Pancreas (tissue), 10 donors: ENCODE data around the gene FGF12. TPM values are rescaled to one million over a fixed set of nuclear protein-coding genes. Genes with fewer than 3 reads are reported as not detected.

ENCODE experiments used
- ATAC-seq, 4 donors: fragments of 200-7000 bp; cut with Tn5 transposase; one replicate each; pipeline versions ENCODE4 v1.8.0 to v1.9.1; 2020; ENCODE audit warnings: mild to moderate bottlenecking in 4 of 4, moderate library complexity in 4 of 4
- DNase-seq, 6 donors: peaks; one replicate each; pipeline ENCODE4 v3.0.0-alpha.2; 2020
- FAIRE-seq: peaks from 2 replicates; lab custom pipeline; 2012; peaks lifted over from hg19 to GRCh38; lab: Jason Lieb, UNC
- H3K27ac ChIP-seq, 4 donors: fragments of 200-600 bp; sonication (generic); 1 replicate in 3 of 4; 2 replicates in 1 of 4; pipeline versions ENCODE4 v1.5.0 to v1.8.0; 2020
- H3K27me3 ChIP-seq, 4 donors: fragments of 200-600 bp; one replicate each; pipeline ENCODE4 v1.8.0; 2021
- H3K36me3 ChIP-seq, 3 donors: fragments of 200-600 bp; sonication (generic) in 1 of 3; one replicate each; pipeline versions ENCODE4 v1.5.0 to v1.8.0; 2020 to 2021
- H3K4me1 ChIP-seq, 3 donors: fragments of 200-600 bp; one replicate each; pipeline ENCODE4 v1.8.0; 2021
- H3K4me3 ChIP-seq, 4 donors: fragments of 200-600 bp; sonication (generic) in 2 of 4; one replicate each; pipeline versions ENCODE4 v1.5.0 to v1.8.0; 2020 to 2021
- H3K9me3 ChIP-seq, 4 donors: fragments of 200-600 bp; one replicate each; pipeline ENCODE4 v1.8.0; 2021
- CTCF ChIP-seq, 4 donors: fragments of 200-600 bp; sonication (generic) in 3 of 4; IDR thresholded peaks; one replicate each; pipeline versions ENCODE4 v1.5.0 to v1.8.0; 2021; ENCODE audit warnings: antibody characterized with exemption in 4 of 4
- WGBS, 2 donors: extraction: QIAGEN DNeasy Blood & Tissue Kit; methylation state at CpG; one replicate each; pipeline ENCODE4 v1.1.7; 2013; 5-methylcytosine and 5-hydroxymethylcytosine counted together
- intact Hi-C, 3 donors: fragments of 100-400 bp; cut with DNase I; formaldehyde crosslinking; loops; one replicate each; pipeline versions ENCODE4 v1.11.1 to v1.14.2; 2022
- polyA plus RNA-seq, 2 donors: library from polyadenylated mRNA; stranded (reverse); fragments of 200-250 nt; gene quantifications; one replicate each; pipeline ENCODE4 v1.2.3, GENCODE V29; 2013
- total RNA-seq, 6 donors: library from RNA; stranded (reverse); fragmentation: NEBNext Ultra II Directional in 4 of 6; extraction: Animal tissue kit (Norgen Biotek cat#: 25700) in 4 of 6; gene quantifications; one replicate each; pipeline versions ENCODE4 v1.2.1 to v1.2.4, GENCODE V29; 2021 to 2023
- donor health status: healthy with polysubstance abuse.
- donor health status: DM: no; HTN: no; CAD: no; lungs with moderate emphysema.
- donor health status: DM: no; HTN: no; CAD: no.
- donor health status: control.
- donor health status: control.
- donor health status: Bipolar disorder and iron deficiency.
- donor health status: DM: yes; HTN: yes; CAD: no.
- donor health status: DM: no; HTN: no; CAD: no.
- donor health status: DM: no; HTN: no; CAD: no.
- donor health status: DM: yes; HTN: yes; CAD: no.

The FGF12 gene
- total and polyA plus RNA-seq, 8 donors: 3.6 to 8.6 (median 6.4) TPM

GRCh38 chr3:192299921-192300320, 427.4 kb downstream of the FGF12 start:
- H3K27me3 ChIP-seq: no peaks in the 10 kb centered on the region
- H3K4me1 ChIP-seq: no peaks in the 10 kb centered on the region
- H3K9me3 ChIP-seq: no peaks in the 10 kb centered on the region
- intact Hi-C loops: no loop called here
- ATAC-seq: no peak
- no peak for DNase-seq
- no peak for TF ChIP-seq CTCF (IDR thresholded peaks at IDR 0.05)
- no peaks in the 10 kb centered on the region for H3K36me3 ChIP-seq
- no peak overlapping the region for H3K27ac ChIP-seq
- 97 to 99% methylated on average over 1 of the region's 1 CpG for WGBS, 2 donors
- H3K4me3 ChIP-seq: no peak overlapping the region
- no peak for FAIRE-seq

- no peaks in the 10 kb centered on the region for H3K9me3 ChIP-seq
- ATAC-seq (no peak), FAIRE-seq (no peak), DNase-seq (no peak)
- no peak overlapping the region for H3K4me3 ChIP-seq
- no peak overlapping the region for H3K27ac ChIP-seq
- intact Hi-C loops: no loop called here
- H3K36me3 ChIP-seq: no peaks in the 10 kb centered on the region
- no peaks in the 10 kb centered on the region for H3K27me3 ChIP-seq
- 95% methylated on average over 4 of the region's 4 CpGs for WGBS, 2 donors
- H3K4me1 ChIP-seq: no peaks in the 10 kb centered on the region
- no peak for TF ChIP-seq CTCF (IDR thresholded peaks at IDR 0.05)
Observed at GRCh38 chr3:192296845-192297244, 430.5 kb downstream of the FGF12 start.

GRCh38 chr3:192284443-192285072, 442.8 kb downstream of the FGF12 start:
- FAIRE-seq (no peak), ATAC-seq (peak; percentile 50 to 87 (median 75)), DNase-seq (no peak)
- no peak for TF ChIP-seq CTCF (IDR thresholded peaks at IDR 0.05)
- 76 to 84% methylated on average over 2 of the region's 2 CpGs for WGBS, 2 donors
- peaks cover 0 to 18% (median 14%) of the 10 kb centered on the region in 3 donors for H3K4me1 ChIP-seq
- H3K27ac ChIP-seq: peak overlapping the region in 2 of 4 donors; percentile 2 to 23
- intact Hi-C loops: no loop called here
- no peak overlapping the region for H3K4me3 ChIP-seq
- no peaks in the 10 kb centered on the region for H3K9me3 ChIP-seq
- H3K27me3 ChIP-seq: no peaks in the 10 kb centered on the region
- no peaks in the 10 kb centered on the region for H3K36me3 ChIP-seq

GRCh38 chr3:192281207-192281880, 446.0 kb downstream of the FGF12 start:
- 67 to 79% methylated on average over 6 of the region's 6 CpGs for WGBS, 2 donors
- no peaks in the 10 kb centered on the region for H3K36me3 ChIP-seq
- H3K4me3 ChIP-seq: no peak overlapping the region
- H3K4me1 ChIP-seq: peaks cover 0 to 11% (median 7%) of the 10 kb centered on the region in 3 donors
- TF ChIP-seq CTCF (IDR thresholded peaks at IDR 0.05): no peak
- ATAC-seq (no peak), FAIRE-seq (no peak), DNase-seq (no peak)
- intact Hi-C loops: no loop called here
- no peak overlapping the region for H3K27ac ChIP-seq
- H3K27me3 ChIP-seq: no peaks in the 10 kb centered on the region
- no peaks in the 10 kb centered on the region for H3K9me3 ChIP-seq

- DNase-seq: no peak
- ATAC-seq: no peak
- no peak for FAIRE-seq
- Histone ChIP-seq H3K27me3 (no peaks in the 10 kb centered on the region), H3K36me3 (no peaks in the 10 kb centered on the region), H3K27ac (no peak overlapping the region), H3K9me3 (no peaks in the 10 kb centered on the region), H3K4me3 (no peak overlapping the region), H3K4me1 (peaks cover 0 to 9% (median 0%) of the 10 kb centered on the region in 3 donors)
- intact Hi-C loops: no loop called here
- 93 to 94% methylated on average over 1 of the region's 1 CpG for WGBS, 2 donors
- no peak for TF ChIP-seq CTCF (IDR thresholded peaks at IDR 0.05)
Observed at GRCh38 chr3:192279664-192280063, 447.7 kb downstream of the FGF12 start.
